Measurements from ENCODE around the gene OR2T35. TPM values are rescaled to one million over a fixed set of nuclear protein-coding genes. Genes with fewer than 3 reads are reported as not detected.
"Not testable (repeated sequence)": the region's sequence is repeated elsewhere in the genome, so short reads cannot be mapped to it uniquely, and the experiment has no call there.

Gene OR2T35
- total RNA-seq = not detected
- long read RNA-seq = 0 reads

- ATAC-seq; DNase-seq; intact Hi-C loops (cut with micrococcal nuclease): not testable (repeated sequence)
These were observed at the start of gene OR2T35 for GRCh38 chr1:248645178-248645577. Gene OR2T35 (minus strand): TSS chr1:248645278. CDS start chr1:248639258, 6,020 bp downstream.

- no peak for DNase-seq
- no peak for ATAC-seq
These were observed 46.6 kb upstream of the OR2T35 start for GRCh38 chr1:248691567-248692155.

GRCh38 chr1:248688527-248689298 is 43.6 kb upstream of the OR2T35 start:
- intact Hi-C loops (cut with micrococcal nuclease) = no loop called here

More at GRCh38 chr1:248691567-248692155, 46.6 kb upstream of the OR2T35 start:
- intact Hi-C loops (cut with micrococcal nuclease) = no loop called here

GRCh38 chr1:248686815-248687214 is 41.7 kb upstream of the OR2T35 start:
- ATAC-seq = no peak
- intact Hi-C loops (cut with micrococcal nuclease) = no loop called here
- DNase-seq = no peak

More at GRCh38 chr1:248688527-248689298, 43.6 kb upstream of the OR2T35 start:
- DNase-seq (no peak), ATAC-seq (no peak)

GRCh38 chr1:248681651-248682050 is 36.6 kb upstream of the OR2T35 start:
- DNase-seq (no peak), ATAC-seq (no peak)
- intact Hi-C loops (cut with micrococcal nuclease) = no loop called here

- intact Hi-C loops (cut with micrococcal nuclease) = no loop called here
- no peak for DNase-seq
- ATAC-seq = no peak
These were observed 24.9 kb upstream of the OR2T35 start for GRCh38 chr1:248670003-248670402.

- intact Hi-C loops (cut with micrococcal nuclease); DNase-seq; ATAC-seq: not testable (repeated sequence)
These were observed 18.6 kb upstream of the OR2T35 start for GRCh38 chr1:248663453-248664328.

- ATAC-seq; DNase-seq; intact Hi-C loops (cut with micrococcal nuclease): not testable (repeated sequence)
These were observed 11.7 kb upstream of the OR2T35 start for GRCh38 chr1:248656797-248657196.

- intact Hi-C loops (cut with micrococcal nuclease); DNase-seq; ATAC-seq: not testable (repeated sequence)
These were observed 10.3 kb upstream of the OR2T35 start, which contains the start of gene OR2T27 for GRCh38 chr1:248655354-248655753. Gene OR2T27 (minus strand): TSS chr1:248655528. CDS start chr1:248650884, 4,644 bp downstream.

- DNase-seq; intact Hi-C loops (cut with micrococcal nuclease); ATAC-seq: not testable (repeated sequence)
These were observed 3.9 kb upstream of the OR2T35 start for GRCh38 chr1:248648770-248649536.

GRCh38 chr1:248642971-248643651 is 2.0 kb downstream of the OR2T35 start:
- intact Hi-C loops (cut with micrococcal nuclease); DNase-seq; ATAC-seq: not testable (repeated sequence)

- not testable (repeated sequence) for DNase-seq
These were observed 3.5 kb downstream of the OR2T35 start for GRCh38 chr1:248641583-248641982.

GRCh38 chr1:248640906-248641305 is 4.2 kb downstream of the OR2T35 start:
- intact Hi-C loops (cut with micrococcal nuclease); DNase-seq; ATAC-seq: not testable (repeated sequence)

More at GRCh38 chr1:248641583-248641982, 3.5 kb downstream of the OR2T35 start:
- intact Hi-C loops (cut with micrococcal nuclease); ATAC-seq: not testable (repeated sequence)

- intact Hi-C loops (cut with micrococcal nuclease); ATAC-seq; DNase-seq: not testable (repeated sequence)
These were observed 5.4 kb downstream of the OR2T35 start for GRCh38 chr1:248639652-248640051.

GRCh38 chr1:248636612-248637011 is 8.5 kb downstream of the OR2T35 start:
- ATAC-seq; intact Hi-C loops (cut with micrococcal nuclease); DNase-seq: not testable (repeated sequence)

GRCh38 chr1:248634991-248635390 is 10.1 kb downstream of the OR2T35 start, which contains the start of gene OR2T11:
Gene OR2T11 (minus strand): TSS chr1:248635091. CDS start chr1:248627128, 7,963 bp downstream.
- intact Hi-C loops (cut with micrococcal nuclease); DNase-seq; ATAC-seq: not testable (repeated sequence)

GRCh38 chr1:248631354-248632008 is 13.6 kb downstream of the OR2T35 start:
- intact Hi-C loops (cut with micrococcal nuclease) = no loop called here
- DNase-seq (no peak), ATAC-seq (no peak)

Measured in left ventricle myocardium superior (tissue), 1 donor.